GM12878 (cell line): ENCODE measurements around the gene SACM1L.
"Not testable (repeated sequence)": the region's sequence is repeated elsewhere in the genome, so short reads cannot be mapped to it uniquely, and the experiment has no call there.

Source experiments
- CBX3 ChIP-seq: fragments of 200-600 bp; sonication (generic); IDR thresholded peaks from 2 replicates; pipeline ENCODE4 v1.6.1; 2016; ENCODE audit warnings: low read depth, borderline replicate concordance
- CEBPB ChIP-seq, 2 experiments: fragments of 150-350 bp in 1 of 2; IDR thresholded peaks; 2 replicates each; pipeline ENCODE4 v1.6.1; 2012 to 2014; ENCODE audit warnings: low read depth in 2 of 2, low read length in 2 of 2, borderline replicate concordance in 1 of 2, inconsistent platforms in 1 of 2
- CTCF ChIP-seq, 3 experiments: IDR thresholded peaks in 2 of 3; conservative IDR thresholded peaks in 1 of 3; 2 replicates each; pipeline ENCODE4 v1.5.1; 2011; ENCODE audit warnings: low read depth in 3 of 3, low read length in 3 of 3, mild to moderate bottlenecking in 3 of 3, control low read depth in 2 of 3, moderate library complexity in 2 of 3, inconsistent platforms in 1 of 3, mixed read lengths in 1 of 3; ENCODE audit not compliant: control insufficient read depth in 2 of 3, insufficient read depth in 1 of 3; ENCODE audit errors: extremely low read depth in 1 of 3
- E2F4 ChIP-seq: IDR thresholded peaks from 2 replicates; pipeline ENCODE4 v1.6.1; 2012; ENCODE audit warnings: low read depth, low read length, improper control_type of control experiment
- EED ChIP-seq: sonication (generic); IDR thresholded peaks from 2 replicates; pipeline ENCODE4 v1.6.1; 2016; ENCODE audit warnings: antibody characterized with exemption, low read depth
- EP300 ChIP-seq, 2 experiments: fragments of 150-350 bp in 1 of 2; IDR thresholded peaks; 2 replicates each; pipeline ENCODE4 v1.6.1; 2011 to 2012; ENCODE audit warnings: low read depth in 2 of 2, low read length in 2 of 2, borderline replicate concordance in 1 of 2, improper control_type of control experiment in 1 of 2, inconsistent platforms in 1 of 2; ENCODE audit not compliant: control insufficient read depth in 1 of 2
- HDAC6 ChIP-seq: fragments of 200-600 bp; sonication (generic); IDR thresholded peaks from one replicate; pipeline ENCODE4 v1.8.0; 2017; ENCODE audit warnings: antibody characterized with exemption; ENCODE audit not compliant: unreplicated experiment
- NFXL1 ChIP-seq: fragments of 450-650 bp; IDR thresholded peaks from 2 replicates; pipeline ENCODE4 v1.6.1; 2017; ENCODE audit warnings: antibody characterized with exemption, mild to moderate bottlenecking, borderline replicate concordance
- SIX5 ChIP-seq: IDR thresholded peaks from 2 replicates; pipeline ENCODE4 v1.6.1; 2011; ENCODE audit warnings: mild to moderate bottlenecking, low read depth, low read length, moderate library complexity; ENCODE audit not compliant: severe bottlenecking
- ZNF384 ChIP-seq: IDR thresholded peaks from 2 replicates; pipeline ENCODE4 v1.6.1; 2012; ENCODE audit warnings: low read depth, mild to moderate bottlenecking, low read length, improper control_type of control experiment, borderline replicate concordance

- TF ChIP-seq EP300 (IDR thresholded peaks at IDR 0.05; ENCODE audit: borderline replicate concordance in 1 of 2, control insufficient read depth in 1 of 2, low read depth in 2 of 2, low read length in 2 of 2); NFXL1; CTCF (IDR thresholded peaks at IDR 0.05 in 2 of 3, conservative IDR thresholded peaks at IDR 0.05 in 1 of 3; ENCODE audit: control insufficient read depth in 2 of 3, extremely low read depth in 1 of 3, insufficient read depth in 1 of 3, low read depth in 3 of 3, low read length in 3 of 3); EED; CBX3; SIX5; CEBPB (IDR thresholded peaks at IDR 0.05; ENCODE audit: borderline replicate concordance in 1 of 2, low read depth in 2 of 2, low read length in 2 of 2); E2F4; HDAC6; ZNF384: not testable (repeated sequence)
Observed at GRCh38 chr3:45749036-45749600, 59.9 kb downstream of the SACM1L start.
